Osteoblast (primary cell): Measurements from ENCODE around the gene CD8A. TPM values are rescaled to one million over a fixed set of nuclear protein-coding genes. Genes with fewer than 3 reads are reported as not detected.
"Not testable (repeated sequence)": the region's sequence is repeated elsewhere in the genome, so short reads cannot be mapped to it uniquely, and the experiment has no call there.

Source experiments
- DNase-seq: peaks from one replicate; pipeline ENCODE4 v3.0.0; 2011; ENCODE audit warnings: low spot score, mixed read lengths; ENCODE audit not compliant: insufficient read length; ENCODE audit errors: missing footprints
- H2AFZ ChIP-seq: 2 replicates; pipeline ENCODE4 v1.6.0; 2011; ENCODE audit warnings: mild to moderate bottlenecking, low read length
- H3K27ac ChIP-seq: 2 replicates; pipeline ENCODE4 v1.5.1; 2011; ENCODE audit warnings: mild to moderate bottlenecking, low read depth, low read length, moderate library complexity
- H3K27me3 ChIP-seq: 2 replicates; pipeline ENCODE4 v1.6.0; 2012; ENCODE audit warnings: mild to moderate bottlenecking, control low read depth, inconsistent platforms, low read length, moderate library complexity; ENCODE audit not compliant: insufficient read depth
- H3K36me3 ChIP-seq: 2 replicates; pipeline ENCODE4 v1.5.1; 2011; ENCODE audit warnings: mild to moderate bottlenecking, low read length, control low read depth, moderate library complexity; ENCODE audit not compliant: insufficient read depth
- H3K4me1 ChIP-seq: 2 replicates; pipeline ENCODE4 v1.5.1; 2011; ENCODE audit warnings: mild to moderate bottlenecking, low read length, control low read depth, moderate library complexity; ENCODE audit not compliant: insufficient read depth
- H3K4me2 ChIP-seq: 2 replicates; pipeline ENCODE4 v1.6.0; 2011; ENCODE audit warnings: mild to moderate bottlenecking, low read length; ENCODE audit not compliant: insufficient read depth
- H3K4me3 ChIP-seq: fragments of 200-600 bp; sonication (generic); 3 replicates; pipeline ENCODE4 v1.5.1; 2012; ENCODE audit warnings: mild to moderate bottlenecking, low read length, inconsistent platforms; ENCODE audit not compliant: insufficient read depth
- H3K79me2 ChIP-seq: 2 replicates; pipeline ENCODE4 v1.6.0; 2012; ENCODE audit warnings: mild to moderate bottlenecking, low read length, control low read depth, inconsistent platforms; ENCODE audit not compliant: insufficient read depth
- H3K9me3 ChIP-seq: 2 replicates; pipeline ENCODE4 v1.5.1; 2011; ENCODE audit warnings: low read depth, low read length, control low read depth
- H4K20me1 ChIP-seq: 2 replicates; pipeline ENCODE4 v1.6.0; 2012; ENCODE audit warnings: mild to moderate bottlenecking, low read length, control low read depth; ENCODE audit not compliant: insufficient read depth
- CTCF ChIP-seq: IDR thresholded peaks from 2 replicates; pipeline ENCODE4 v1.5.1; 2011; ENCODE audit warnings: mild to moderate bottlenecking, low read depth, low read length, moderate library complexity; ENCODE audit errors: extremely low read depth
- total RNA-seq: library from RNA; depleted of rRNA; stranded (reverse); fragments of >200 nt; gene quantifications from 2 replicates; pipeline ENCODE4 v1.2.3, GENCODE V29; 2012

The CD8A gene
- total RNA-seq, 1 donor: not detected

DNA sequence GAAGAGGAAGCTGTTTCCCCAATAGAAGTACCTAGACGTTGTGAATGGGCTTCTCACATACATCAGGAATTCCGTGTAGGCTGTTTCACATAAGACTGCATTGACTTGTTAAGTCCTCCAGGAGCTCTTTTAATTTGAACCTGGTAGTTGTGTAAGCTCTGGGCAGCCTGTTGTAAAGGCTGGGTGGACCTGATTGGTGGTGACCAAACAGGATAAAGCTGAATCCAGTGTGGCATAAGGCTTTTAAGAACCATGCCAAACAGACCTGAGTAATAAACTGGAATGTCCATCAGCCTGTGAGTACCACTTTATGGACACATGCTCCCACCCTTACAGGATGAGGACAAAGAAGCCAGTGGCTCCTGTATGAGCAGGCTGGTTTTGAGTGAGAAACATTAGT, 46.6 kb downstream of the CD8A start:
- no peak for DNase-seq
- Histone ChIP-seq H3K9me3 (no peaks in the 10 kb centered on the region), H3K79me2 (peaks cover 13% of the 10 kb centered on the region), H3K4me1 (no peaks in the 10 kb centered on the region), H4K20me1 (peaks cover 4% of the 10 kb centered on the region), H3K27me3 (no peaks in the 10 kb centered on the region), H3K27ac (no peak overlapping the region), H3K4me3 (no peak overlapping the region), H2AFZ (no peak overlapping the region), H3K36me3 (no peaks in the 10 kb centered on the region), H3K4me2 (no peak overlapping the region)
- TF ChIP-seq CTCF: no peak

GRCh38 chr2:86741889-86742498, 48.7 kb downstream of the CD8A start:
- not testable (repeated sequence) for H3K4me2 ChIP-seq, H3K4me3 ChIP-seq, H3K27me3 ChIP-seq, H4K20me1 ChIP-seq, H3K4me1 ChIP-seq, H2AFZ ChIP-seq, H3K79me2 ChIP-seq, H3K27ac ChIP-seq, H3K9me3 ChIP-seq, DNase-seq, H3K36me3 ChIP-seq

GRCh38 chr2:86739889-86740288, 50.8 kb downstream of the CD8A start:
- H3K27ac ChIP-seq, H2AFZ ChIP-seq, H3K27me3 ChIP-seq, DNase-seq, H3K79me2 ChIP-seq, H3K4me3 ChIP-seq, H4K20me1 ChIP-seq, H3K4me2 ChIP-seq, H3K9me3 ChIP-seq, H3K4me1 ChIP-seq, H3K36me3 ChIP-seq: not testable (repeated sequence)

- H3K4me1 ChIP-seq, H3K36me3 ChIP-seq, H3K4me3 ChIP-seq, H3K9me3 ChIP-seq, H3K27me3 ChIP-seq, H3K4me2 ChIP-seq, H2AFZ ChIP-seq, DNase-seq, H3K79me2 ChIP-seq, H3K27ac ChIP-seq, H4K20me1 ChIP-seq: not testable (repeated sequence)
These were observed 51.2 kb downstream of the CD8A start for GRCh38 chr2:86739485-86739884.

DNA sequence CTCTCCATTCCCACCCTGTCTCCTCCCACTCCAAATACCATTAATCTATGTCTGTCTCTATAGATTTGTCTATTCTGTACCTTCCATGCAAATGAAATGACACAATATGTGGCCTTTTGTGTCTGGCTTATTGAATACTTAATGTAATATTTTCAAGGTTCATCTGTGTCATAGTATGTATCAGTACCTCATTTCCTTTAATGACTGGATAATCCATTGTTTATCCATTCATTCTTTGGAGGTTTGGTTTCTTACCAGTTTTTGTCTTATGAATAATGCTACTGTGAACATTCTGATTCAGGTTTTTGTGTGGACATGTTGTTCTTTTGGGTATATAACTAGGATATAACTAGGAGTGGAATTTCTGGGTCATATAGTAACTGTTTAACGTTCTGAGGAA, 55.8 kb downstream of the CD8A start:
- H3K79me2 ChIP-seq, H3K27ac ChIP-seq, H3K27me3 ChIP-seq, H3K4me3 ChIP-seq, H2AFZ ChIP-seq, H3K4me1 ChIP-seq, DNase-seq, H3K36me3 ChIP-seq, H4K20me1 ChIP-seq, H3K4me2 ChIP-seq, H3K9me3 ChIP-seq: not testable (repeated sequence)

Other genes with a start within 250 kb of the CD8A start
- 76.0 and 84.3 TPM in 2 replicates for gene CHMP3, start 227.5 kb downstream of the CD8A start, total RNA-seq
- gene RNF103, start 167.0 kb downstream of the CD8A start, total RNA-seq: 28.2 and 37.4 TPM in 2 replicates
- gene RMND5A, start 70.6 kb downstream of the CD8A start, total RNA-seq: 16.3 and 17.4 TPM in 2 replicates
- gene CD8B, start 71.0 kb upstream of the CD8A start, total RNA-seq: not detected in 2 replicates
- gene RGPD1, start 151.2 kb upstream of the CD8A start, total RNA-seq: under 0.01 and 0.29 TPM in 2 replicates
- gene PLGLB1, start 230.9 kb upstream of the CD8A start, total RNA-seq: 1.8 and 2.9 TPM in 2 replicates